Sigmoid colon (tissue), 7 donors: ENCODE data around the gene CACNA1E. TPM values are rescaled to one million over a fixed set of nuclear protein-coding genes. Genes with fewer than 3 reads are reported as not detected.

ENCODE experiments used
- DNase-seq: peaks from one replicate; pipeline ENCODE4 v3.0.0-alpha.2; 2019
- H3K27ac ChIP-seq, 4 donors: fragments of 200-600 bp; sonication (generic); one replicate each; pipeline ENCODE4 v1.5.1; 2016 to 2019; ENCODE audit warnings: mild to moderate bottlenecking in 1 of 4
- H3K27me3 ChIP-seq, 3 donors: fragments of 200-600 bp; sonication (generic); one replicate each; pipeline ENCODE4 v1.5.1; 2019; ENCODE audit warnings: mild to moderate bottlenecking in 1 of 3
- H3K36me3 ChIP-seq, 4 donors: fragments of 200-600 bp; sonication (generic); one replicate each; pipeline ENCODE4 v1.5.1; 2016 to 2019
- H3K4me1 ChIP-seq, 4 donors: fragments of 200-600 bp; sonication (generic); one replicate each; pipeline ENCODE4 v1.5.1; 2017 to 2019
- H3K4me3 ChIP-seq, 4 donors: fragments of 200-600 bp; sonication (generic); one replicate each; pipeline ENCODE4 v1.5.1; 2017 to 2019; ENCODE audit warnings: mild to moderate bottlenecking in 2 of 4, moderate library complexity in 1 of 4
- H3K9me3 ChIP-seq, 4 donors: fragments of 200-600 bp in 3 of 4; sonication (generic) in 3 of 4; one replicate each; pipeline versions ENCODE4 v1.5.1 to v1.6.1; 2013 to 2019
- CTCF ChIP-seq, 4 experiments: fragments of 450-650 bp in 3 of 4; fragments of 200-600 bp in 1 of 4; IDR thresholded peaks; one replicate each; pipeline ENCODE4 v1.5.1; 2016 to 2019; ENCODE audit warnings: antibody characterized with exemption in 4 of 4, mild to moderate bottlenecking in 3 of 4, moderate library complexity in 2 of 4
- EP300 ChIP-seq, 4 donors: sonication (generic); formaldehyde crosslinking; IDR thresholded peaks; one replicate each; pipeline ENCODE4 v1.6.1; 2017; ENCODE audit warnings: antibody characterized with exemption in 4 of 4
- POLR2A ChIP-seq, 2 donors: fragments of 450-650 bp; IDR thresholded peaks; one replicate each; pipeline ENCODE4 v1.6.1; 2016; ENCODE audit warnings: antibody characterized with exemption in 2 of 2, mild to moderate bottlenecking in 2 of 2, moderate library complexity in 2 of 2
- POLR2AphosphoS5 ChIP-seq, 4 donors: sonication (generic); formaldehyde crosslinking; IDR thresholded peaks; one replicate each; pipeline ENCODE4 v1.6.1; 2017; ENCODE audit warnings: antibody characterized with exemption in 4 of 4
- WGBS, 2 donors: extraction: QIAGEN DNeasy Blood & Tissue Kit; methylation state at CpG; one replicate each; pipeline ENCODE4 v1.1.7; 2013; 5-methylcytosine and 5-hydroxymethylcytosine counted together
- intact Hi-C: fragments of 100-400 bp; cut with DNase I; formaldehyde crosslinking; loops from one replicate; pipeline ENCODE4 v1.15.1; 2023
- polyA plus RNA-seq, 3 donors: library from polyadenylated mRNA; stranded (reverse); fragments of 200-250 nt; gene quantifications; one replicate each; pipeline ENCODE4 v1.2.3, GENCODE V29; 2013
- total RNA-seq, 4 donors: library from RNA; depleted of rRNA; stranded (reverse); fragments of >200 nt; gene quantifications; one replicate each; pipeline ENCODE4 v1.1.0, GENCODE V29; 2016
- donor health status: healthy with polysubstance abuse.
- donor health status: Bipolar disorder and iron deficiency.
- donor health status: healthy.

Gene CACNA1E
- total and polyA plus RNA-seq, 7 donors, result 0.16 to 1.1 (median 0.36) TPM; not detected in 2

- WGBS, 2 donors, result 90 to 92% methylated on average over 4 of the region's 4 CpGs
- Histone ChIP-seq H3K4me1 (no peaks in the 10 kb centered on the region), H3K27me3 (no peaks in the 10 kb centered on the region), H3K9me3 (peaks cover 0 to 5% (median 0%) of the 10 kb centered on the region in 4 donors), H3K27ac (no peak overlapping the region), H3K4me3 (no peak overlapping the region), H3K36me3 (no peaks in the 10 kb centered on the region)
- intact Hi-C loops, result no loop called here
- TF ChIP-seq EP300 (IDR thresholded peaks at IDR 0.05), result no peak
- no peak for TF ChIP-seq POLR2AphosphoS5 (IDR thresholded peaks at IDR 0.05)
- TF ChIP-seq POLR2A (IDR thresholded peaks at IDR 0.05), result no peak
- TF ChIP-seq CTCF (IDR thresholded peaks at IDR 0.05), result no peak
- DNase-seq, result no peak
Measured at GRCh38 chr1:181658581-181658980, 175.3 kb downstream of the CACNA1E start.

GRCh38 chr1:181659321-181659957, 176.1 kb downstream of the CACNA1E start:
- TF ChIP-seq POLR2A (IDR thresholded peaks at IDR 0.05) (no peak), POLR2AphosphoS5 (IDR thresholded peaks at IDR 0.05) (no peak), CTCF (IDR thresholded peaks at IDR 0.05) (no peak), EP300 (IDR thresholded peaks at IDR 0.05) (no peak)
- no peak for DNase-seq
- intact Hi-C loops, result no loop called here
- no peaks in the 10 kb centered on the region for H3K27me3 ChIP-seq
- peaks cover 0 to 5% (median 0%) of the 10 kb centered on the region in 4 donors for H3K9me3 ChIP-seq
- no peak overlapping the region for H3K4me3 ChIP-seq
- H3K36me3 ChIP-seq, result no peaks in the 10 kb centered on the region
- no peaks in the 10 kb centered on the region for H3K4me1 ChIP-seq
- WGBS, 2 donors, result 46 to 48% methylated on average over 5 of the region's 5 CpGs
- no peak overlapping the region for H3K27ac ChIP-seq

GRCh38 chr1:181660621-181661020, 177.3 kb downstream of the CACNA1E start:
- no peak overlapping the region for H3K4me3 ChIP-seq
- no peaks in the 10 kb centered on the region for H3K4me1 ChIP-seq
- 92 to 93% methylated on average over 3 of the region's 3 CpGs for WGBS, 2 donors
- H3K27me3 ChIP-seq, result no peaks in the 10 kb centered on the region
- no peak overlapping the region for H3K27ac ChIP-seq
- TF ChIP-seq POLR2AphosphoS5 (IDR thresholded peaks at IDR 0.05), result no peak
- no peak for TF ChIP-seq EP300 (IDR thresholded peaks at IDR 0.05)
- TF ChIP-seq CTCF (IDR thresholded peaks at IDR 0.05), result no peak
- no peak for TF ChIP-seq POLR2A (IDR thresholded peaks at IDR 0.05)
- intact Hi-C loops, result no loop called here
- peaks cover 0 to 5% (median 0%) of the 10 kb centered on the region in 4 donors for H3K9me3 ChIP-seq
- DNase-seq, result no peak
- H3K36me3 ChIP-seq, result no peaks in the 10 kb centered on the region

GRCh38 chr1:181661569-181661968, 178.3 kb downstream of the CACNA1E start:
- TF ChIP-seq POLR2A (IDR thresholded peaks at IDR 0.05) (no peak), CTCF (IDR thresholded peaks at IDR 0.05) (no peak), EP300 (IDR thresholded peaks at IDR 0.05) (no peak), POLR2AphosphoS5 (IDR thresholded peaks at IDR 0.05) (no peak)

GRCh38 chr1:181662606-181663005, 179.3 kb downstream of the CACNA1E start:
- H3K27ac ChIP-seq, result no peak overlapping the region
- no peaks in the 10 kb centered on the region for H3K27me3 ChIP-seq
- no peaks in the 10 kb centered on the region for H3K36me3 ChIP-seq
- no peak overlapping the region for H3K4me3 ChIP-seq
- H3K9me3 ChIP-seq, result peaks cover 0 to 5% (median 0%) of the 10 kb centered on the region in 4 donors
- no peaks in the 10 kb centered on the region for H3K4me1 ChIP-seq
- no peak for TF ChIP-seq EP300 (IDR thresholded peaks at IDR 0.05)
- TF ChIP-seq POLR2A (IDR thresholded peaks at IDR 0.05), result no peak
- no peak for DNase-seq
- intact Hi-C loops, result no loop called here

More at GRCh38 chr1:181661569-181661968, 178.3 kb downstream of the CACNA1E start:
- Histone ChIP-seq H3K9me3 (peaks cover 0 to 5% (median 0%) of the 10 kb centered on the region in 4 donors), H3K27me3 (no peaks in the 10 kb centered on the region), H3K36me3 (no peaks in the 10 kb centered on the region), H3K4me1 (no peaks in the 10 kb centered on the region), H3K27ac (no peak overlapping the region), H3K4me3 (no peak overlapping the region)
- no peak for DNase-seq
- intact Hi-C loops, result no loop called here
- 96% methylated on average over 1 of the region's 1 CpG for WGBS, 2 donors
